HG03103 (cell line): ENCODE results near the gene IDS.
"Not testable (repeated sequence)": the region's sequence is repeated elsewhere in the genome, so short reads cannot be mapped to it uniquely, and the experiment has no call there.

ENCODE experiments used
- ATAC-seq: cut with Tn5 transposase; IDR thresholded peaks from one replicate; pipeline ENCODE4 v1.9.1; 2021; ENCODE audit warnings: low read depth; ENCODE audit not compliant: unreplicated experiment

The IDS gene

GRCh38 chrX:149528381-149528780 lies 23.3 kb upstream of the IDS start:
- ATAC-seq = no peak

GRCh38 chrX:149527705-149528104 lies 22.6 kb upstream of the IDS start:
- no peak for ATAC-seq

GRCh38 chrX:149526318-149527033 lies 21.4 kb upstream of the IDS start:
- not testable (repeated sequence) for ATAC-seq

GRCh38 chrX:149525903-149526302 lies 20.8 kb upstream of the IDS start:
- ATAC-seq = peak; percentile 39

- peak; percentile 91 for ATAC-seq
Observed at GRCh38 chrX:149525389-149525788, 20.3 kb upstream of the IDS start.

- no peak for ATAC-seq
Observed at GRCh38 chrX:149522916-149523315, 17.8 kb upstream of the IDS start.

- ATAC-seq = no peak
Observed at GRCh38 chrX:149521438-149521837, 16.3 kb upstream of the IDS start.

- ATAC-seq = not testable (repeated sequence)
Observed at GRCh38 chrX:149520636-149521277, 15.7 kb upstream of the IDS start.

GRCh38 chrX:149518236-149518635 lies 13.1 kb upstream of the IDS start:
- no peak for ATAC-seq

- ATAC-seq = no peak
Observed at GRCh38 chrX:149517308-149517707, 12.2 kb upstream of the IDS start.

- ATAC-seq = no peak
Observed at GRCh38 chrX:149516604-149517003, 11.5 kb upstream of the IDS start.

GRCh38 chrX:149515954-149516602 lies 11.0 kb upstream of the IDS start:
- no peak for ATAC-seq

- no peak for ATAC-seq
Observed at GRCh38 chrX:149513825-149514428, 8.8 kb upstream of the IDS start.

- ATAC-seq = peak; percentile 75
Observed at GRCh38 chrX:149512225-149512885, 7.2 kb upstream of the IDS start.

GRCh38 chrX:149511081-149511480 lies 6.0 kb upstream of the IDS start:
- no peak for ATAC-seq

GRCh38 chrX:149510386-149510785 lies 5.3 kb upstream of the IDS start:
- no peak for ATAC-seq

- ATAC-seq = no peak
Observed at GRCh38 chrX:149508467-149508866, 3.4 kb upstream of the IDS start.

- ATAC-seq = no peak
Observed at GRCh38 chrX:149506349-149506748, 1.2 kb upstream of the IDS start.

GRCh38 chrX:149505671-149506070 lies 565 bp upstream of the IDS start:
- no peak for ATAC-seq

- ATAC-seq = peak; percentile 43
Observed at GRCh38 chrX:149504226-149504914, 736 bp downstream of the IDS start.
